Measurements from ENCODE around the gene SH3RF3.

Gene SH3RF3

DNA sequence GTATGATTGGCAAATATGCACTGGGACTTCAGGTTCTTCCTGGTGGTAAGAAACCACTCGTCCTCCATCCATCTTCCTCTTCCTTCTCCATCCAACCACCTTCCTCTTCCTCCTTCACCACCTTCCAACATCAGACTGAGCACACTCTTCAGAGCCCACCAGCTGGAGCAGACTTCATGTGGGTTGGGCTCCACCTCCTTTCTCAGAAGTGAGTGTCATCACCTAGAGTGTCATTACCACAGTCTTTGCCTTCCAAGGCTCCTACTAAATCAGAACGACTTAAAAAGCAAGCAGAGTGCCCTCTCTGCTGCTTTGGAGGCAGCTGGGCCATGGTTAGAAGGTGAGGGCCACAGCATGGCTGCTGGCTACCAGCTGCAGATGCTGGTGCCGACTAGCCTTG lies 171.6 kb downstream of the SH3RF3 start:
- no peak for DNase-seq (ENCODE audit: low read depth in 2 of 2, low spot score in 1 of 2)

DNA sequence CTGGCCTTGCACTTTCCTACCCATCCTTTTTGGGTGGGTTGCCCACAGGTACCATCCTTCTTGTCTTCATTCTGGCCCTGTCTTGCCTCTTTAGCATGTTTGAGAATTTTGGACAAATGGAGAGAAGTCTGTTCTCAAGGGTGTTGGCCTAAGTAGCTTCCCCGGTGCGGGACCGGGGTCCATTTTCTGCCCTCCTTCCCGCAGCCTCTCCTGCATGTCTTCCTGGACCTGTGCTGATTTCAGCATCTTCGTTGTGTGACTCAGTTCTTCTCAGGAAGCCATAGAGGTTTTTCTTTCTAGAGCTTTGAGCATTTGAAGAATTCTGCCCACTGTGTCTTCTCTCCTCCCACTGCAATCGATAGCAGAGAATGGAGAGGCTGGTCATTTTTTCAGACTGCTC lies 172.7 kb downstream of the SH3RF3 start:
- DNase-seq (ENCODE audit: low read depth in 2 of 2, low spot score in 1 of 2), result no peak

DNA sequence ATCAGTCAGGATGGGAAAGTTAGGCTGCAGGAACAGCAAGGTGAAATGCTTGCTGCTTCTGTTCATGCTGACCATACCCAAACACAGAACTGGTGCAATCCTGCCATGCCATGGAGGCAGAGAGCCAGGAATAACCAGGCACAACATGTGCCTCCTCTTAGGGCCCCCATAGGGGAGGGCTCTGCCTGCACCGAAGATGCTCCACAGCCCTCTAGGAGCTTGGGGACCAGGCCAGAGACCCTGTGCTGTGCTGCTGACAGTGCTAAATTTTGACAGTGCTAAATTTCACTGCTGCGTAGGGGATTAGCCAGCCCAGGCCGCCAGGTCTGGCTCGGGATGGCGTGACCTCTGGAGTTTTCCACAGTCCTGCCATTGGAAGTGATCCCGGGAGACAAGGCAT lies 173.3 kb downstream of the SH3RF3 start:
- no peak for DNase-seq (ENCODE audit: low read depth in 2 of 2, low spot score in 1 of 2)

DNA sequence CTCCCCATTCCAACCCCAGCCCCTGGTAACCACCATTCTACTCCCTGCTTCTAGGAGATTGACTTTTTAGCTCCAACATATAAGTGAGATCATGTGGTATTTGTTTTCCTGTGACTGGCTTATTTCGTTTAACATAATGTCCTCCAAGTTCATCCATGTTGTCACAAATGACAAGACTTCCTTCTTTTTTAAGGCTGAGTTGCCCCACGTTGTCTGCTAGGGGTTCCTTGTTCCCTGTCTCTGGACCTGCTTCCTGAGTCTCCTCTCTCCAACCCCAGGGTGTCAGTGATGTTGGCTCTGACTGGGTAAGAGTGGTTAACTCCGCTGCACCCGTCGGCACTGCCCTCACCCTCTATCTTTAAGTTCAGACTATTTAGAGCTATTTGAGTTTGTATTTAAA lies 175.2 kb downstream of the SH3RF3 start:
- DNase-seq (ENCODE audit: low read depth in 2 of 2, low spot score in 1 of 2), result no peak

DNA sequence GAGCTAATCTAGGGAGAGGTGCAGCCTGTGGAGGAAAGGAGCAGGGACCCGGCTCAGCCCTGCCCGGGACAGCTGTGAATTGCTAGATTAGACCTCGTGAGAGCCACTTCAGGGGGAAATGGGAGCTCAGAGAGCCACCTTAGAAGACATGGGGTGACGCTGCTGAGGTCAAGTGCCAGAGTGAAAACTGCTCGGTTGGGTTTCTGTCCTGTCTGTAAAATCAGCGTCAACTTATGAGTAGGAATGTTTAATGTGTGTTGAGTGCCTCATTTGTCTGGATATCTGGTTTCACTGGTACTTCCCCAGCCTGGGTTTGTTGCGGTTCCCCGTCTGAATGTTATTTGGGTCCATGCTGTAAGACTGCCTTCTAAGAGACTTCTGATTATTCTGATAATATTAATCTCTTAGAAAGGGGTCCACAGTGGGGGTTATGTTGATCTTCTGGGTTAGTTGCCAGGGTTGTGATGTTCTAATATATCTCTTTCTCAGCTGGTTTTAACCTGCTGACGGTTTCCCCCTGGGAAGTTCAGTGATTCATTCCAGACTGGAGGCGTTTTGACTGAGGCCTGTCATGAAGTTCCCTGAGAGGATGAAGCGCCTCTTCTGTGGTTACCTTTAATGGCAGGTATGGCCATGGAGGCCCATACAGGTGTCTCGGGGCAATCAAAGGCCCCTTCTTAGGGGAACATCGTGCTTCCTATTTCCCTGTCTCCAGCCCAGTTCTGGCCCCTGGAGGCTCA lies 175.9 kb downstream of the SH3RF3 start:
- DNase-seq (ENCODE audit: low read depth in 2 of 2, low spot score in 1 of 2), result no peak

DNA sequence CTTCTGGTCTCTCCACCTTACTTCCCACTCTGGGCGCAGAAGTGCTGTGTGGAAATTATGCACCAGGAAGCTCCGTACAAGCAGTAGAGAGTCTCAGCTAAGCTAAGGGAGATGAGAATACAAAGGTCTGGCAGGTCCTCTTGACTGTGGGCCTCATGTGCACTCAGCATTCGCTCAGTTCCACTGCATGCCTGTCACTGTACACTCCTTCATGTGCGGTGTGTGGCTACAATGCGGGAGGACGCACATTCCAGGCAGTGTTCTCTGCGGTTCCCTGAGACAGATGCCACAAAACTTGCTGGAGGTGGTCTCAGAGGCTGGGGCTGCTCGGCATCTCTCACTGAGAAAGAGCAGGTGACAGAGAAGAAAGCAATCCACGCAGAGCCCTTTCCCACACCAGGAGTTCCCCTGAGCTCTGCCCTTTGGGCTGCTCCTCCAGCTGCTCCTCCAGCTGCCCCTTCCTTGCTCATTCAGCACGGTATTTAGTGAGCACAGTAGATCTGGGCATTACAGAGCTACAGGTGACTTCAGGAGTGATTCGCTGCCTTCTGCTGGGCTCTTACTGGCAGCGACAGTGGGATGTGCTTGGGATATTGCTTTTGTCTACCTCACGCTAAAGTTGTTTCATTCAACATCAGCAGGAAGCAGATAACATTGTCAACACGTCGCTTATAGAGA lies 176.6 kb downstream of the SH3RF3 start:
- DNase-seq (ENCODE audit: low read depth in 2 of 2, low spot score in 1 of 2), result no peak

DNA sequence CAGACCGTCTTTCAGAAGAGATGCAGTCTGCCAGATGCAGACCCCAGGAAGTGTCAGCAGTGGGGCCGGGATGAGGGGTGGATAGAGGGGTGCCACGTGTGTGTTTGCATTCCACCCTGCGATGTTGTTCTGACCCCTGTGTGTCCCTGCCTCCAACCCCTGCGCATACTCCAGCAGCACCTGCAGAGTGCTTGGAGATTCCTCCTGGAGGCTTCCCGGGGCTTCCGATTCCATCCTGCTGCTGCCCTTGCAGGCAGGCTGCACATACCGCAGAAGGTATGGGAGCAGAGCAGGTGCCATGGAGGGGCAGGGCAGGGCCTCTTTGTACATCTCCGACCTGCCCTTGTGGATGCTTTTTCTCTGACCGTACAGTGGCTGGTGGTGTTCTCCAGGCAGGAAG lies 177.2 kb downstream of the SH3RF3 start:
- DNase-seq (ENCODE audit: low read depth in 2 of 2, low spot score in 1 of 2), result no peak

DNA sequence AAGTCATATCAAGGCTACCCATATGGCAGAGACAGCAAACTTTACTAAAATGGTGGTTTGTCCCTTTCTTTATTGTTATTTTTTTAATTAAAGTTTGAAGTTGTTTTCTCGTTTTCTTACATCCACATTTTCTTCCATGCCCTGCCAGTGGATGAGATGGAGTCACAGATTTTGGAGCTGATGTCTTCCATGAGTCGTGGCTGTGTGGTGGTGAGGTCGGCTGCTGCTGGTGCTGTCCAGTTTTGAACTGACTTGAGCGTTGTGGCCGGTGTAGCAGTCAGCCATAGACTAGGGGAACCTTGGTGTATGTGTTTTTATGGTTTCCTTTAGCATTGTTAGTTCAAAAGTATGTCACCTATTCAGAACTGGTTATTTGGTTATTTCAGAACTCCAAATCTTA lies 182.8 kb downstream of the SH3RF3 start:
- no peak for DNase-seq (ENCODE audit: low read depth in 2 of 2, low spot score in 1 of 2)

DNA sequence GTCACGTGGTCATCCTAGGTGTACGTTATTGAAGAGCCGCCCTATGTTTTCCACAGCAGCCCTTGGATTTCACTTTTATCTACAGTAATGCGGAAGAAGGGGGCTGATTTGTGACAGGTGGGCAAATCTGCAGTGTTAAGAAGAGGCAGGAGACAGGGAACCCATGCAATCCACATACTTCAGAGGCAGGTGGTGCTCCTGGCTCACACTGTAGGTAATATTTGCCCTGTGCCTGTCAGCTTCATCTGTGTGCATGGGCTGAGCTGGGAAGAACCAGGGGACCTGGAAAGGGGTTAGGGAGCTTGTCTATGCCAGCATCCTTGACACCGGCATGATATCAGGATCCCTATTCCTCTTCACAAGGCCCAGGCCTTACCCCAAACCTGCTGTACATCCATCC lies 183.9 kb downstream of the SH3RF3 start:
- DNase-seq (ENCODE audit: low read depth in 2 of 2, low spot score in 1 of 2), result no peak

DNA sequence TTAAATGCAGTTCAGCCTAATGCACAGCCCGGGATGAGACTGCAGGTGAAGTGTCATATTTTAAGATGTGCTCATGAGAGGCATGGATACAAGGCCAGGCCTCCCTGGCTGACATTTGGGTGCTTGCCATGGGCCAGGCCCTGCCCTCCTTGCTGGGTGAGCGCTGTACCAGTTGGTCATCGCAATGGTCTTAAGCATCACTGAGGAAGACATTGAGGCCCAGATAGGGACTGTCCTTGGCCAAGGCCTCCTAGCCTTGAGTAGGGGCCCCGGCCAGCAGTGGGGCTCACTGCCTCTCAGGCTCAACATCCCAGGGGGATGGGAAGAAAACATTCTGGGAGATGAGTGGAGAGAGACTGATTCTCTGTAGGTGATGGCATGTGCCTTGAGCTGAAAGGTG lies 184.3 kb downstream of the SH3RF3 start:
- DNase-seq (ENCODE audit: low read depth in 2 of 2, low spot score in 1 of 2), result no peak

DNA sequence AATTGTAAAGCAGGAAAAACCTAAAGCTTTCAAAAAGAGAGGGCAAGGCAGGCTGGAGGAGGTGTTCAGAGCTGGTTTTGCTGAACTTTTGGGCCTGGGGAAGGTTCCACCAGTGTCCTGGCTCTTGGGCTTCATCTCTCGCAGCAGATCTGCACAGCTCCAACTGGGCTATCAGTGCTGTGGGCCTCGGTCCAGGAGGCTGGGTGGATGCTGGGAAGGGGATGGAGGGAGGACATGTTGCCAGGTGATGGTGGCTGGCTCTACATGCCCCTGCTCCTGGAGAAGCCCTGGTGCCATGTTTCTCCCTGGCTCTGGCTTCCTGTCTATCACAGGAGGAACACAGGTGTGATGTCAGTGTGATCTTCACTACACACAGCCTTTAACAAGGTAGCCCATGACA lies 187.1 kb downstream of the SH3RF3 start:
- DNase-seq (ENCODE audit: low read depth in 2 of 2, low spot score in 1 of 2), result no peak

DNA sequence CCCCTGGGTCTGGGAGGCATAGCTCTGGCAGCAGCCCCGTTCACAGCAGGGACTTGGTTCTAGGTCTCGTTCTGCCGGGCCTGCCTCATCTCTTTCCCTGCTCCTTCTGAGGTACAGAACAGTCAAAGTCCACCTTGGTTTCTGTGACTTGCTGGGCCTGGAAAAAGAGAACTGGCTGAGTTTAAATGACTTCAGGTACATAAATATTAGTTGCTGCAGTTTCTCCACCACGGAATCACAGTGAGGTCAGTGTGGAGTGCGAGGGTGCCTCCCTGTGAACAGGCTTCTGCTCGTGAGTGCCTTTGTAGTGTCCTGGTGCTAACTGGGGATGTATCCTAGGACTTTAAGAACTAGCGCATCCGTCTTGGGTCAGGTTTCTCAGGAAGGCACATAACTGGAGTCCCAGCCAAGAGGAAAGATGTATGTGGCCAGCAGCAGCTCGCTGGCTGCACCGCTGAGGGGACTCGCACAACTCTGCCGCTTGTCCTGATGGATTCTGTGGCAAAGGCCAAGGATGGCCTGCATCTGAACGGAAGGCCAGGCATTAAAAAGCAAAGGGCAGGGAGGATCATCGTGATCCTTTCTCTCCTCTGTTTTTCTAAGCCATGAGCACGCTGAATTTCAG lies 188.6 kb downstream of the SH3RF3 start:
- no peak for DNase-seq (ENCODE audit: low read depth in 2 of 2, low spot score in 1 of 2)

DNA sequence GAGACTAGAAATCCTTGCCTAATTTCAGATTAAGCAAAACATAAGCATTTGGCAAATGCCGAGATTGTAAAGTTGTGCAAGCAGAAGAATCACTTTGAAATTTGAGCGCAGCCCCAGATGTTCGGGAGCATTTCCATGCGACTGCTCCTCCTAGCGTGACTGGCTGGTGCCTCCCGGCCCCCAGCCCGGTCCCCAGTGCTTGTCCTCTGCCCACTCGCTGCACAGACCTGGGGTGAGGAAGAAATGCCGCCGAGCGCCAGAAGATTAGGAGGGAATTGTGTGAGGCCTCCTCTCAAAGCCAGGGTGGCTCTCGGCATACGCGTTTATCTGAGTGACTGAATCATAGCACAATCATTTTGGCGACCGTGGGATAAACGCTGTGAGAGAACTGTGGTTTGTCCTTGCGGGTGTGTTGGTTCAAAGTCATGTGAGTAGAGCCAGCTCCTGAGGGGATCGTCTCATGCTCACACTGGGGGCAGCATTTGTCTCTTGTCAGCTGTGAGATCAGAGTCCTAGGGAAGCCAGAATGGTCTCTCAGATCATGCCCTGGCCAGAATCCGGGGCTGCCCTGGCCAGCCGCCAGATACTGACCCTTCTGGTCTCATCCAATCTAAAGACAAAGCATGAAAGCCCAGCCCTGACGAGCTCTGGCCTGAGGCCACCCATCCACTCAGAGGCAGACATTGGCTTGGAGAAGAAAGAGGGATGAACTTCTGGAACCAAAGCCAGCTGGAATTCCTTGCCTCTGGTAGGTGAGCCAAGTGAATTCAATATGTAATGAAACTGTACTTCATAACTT lies 189.3 kb downstream of the SH3RF3 start:
- no peak for DNase-seq (ENCODE audit: low read depth in 2 of 2, low spot score in 1 of 2)

DNA sequence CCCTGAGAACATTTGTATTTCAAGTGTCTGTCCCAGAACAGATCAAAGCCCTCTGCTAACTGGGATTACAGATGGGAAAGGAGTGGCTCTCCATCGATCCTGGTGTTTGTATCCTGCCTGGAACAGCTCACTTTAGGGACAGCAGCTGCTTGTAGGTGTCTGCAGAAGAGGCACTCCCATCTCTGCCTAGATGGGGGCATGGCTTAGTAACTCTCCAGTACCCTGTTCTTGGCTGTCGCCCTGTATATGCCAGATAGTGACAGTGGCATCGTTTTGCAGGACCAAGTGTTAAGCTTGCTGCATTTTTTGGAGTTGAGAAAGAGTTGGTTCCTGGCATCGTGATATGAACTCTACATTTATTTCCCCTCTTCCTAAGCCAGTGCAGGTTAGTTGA lies 189.9 kb downstream of the SH3RF3 start:
- no peak for DNase-seq (ENCODE audit: low read depth in 2 of 2, low spot score in 1 of 2)

DNA sequence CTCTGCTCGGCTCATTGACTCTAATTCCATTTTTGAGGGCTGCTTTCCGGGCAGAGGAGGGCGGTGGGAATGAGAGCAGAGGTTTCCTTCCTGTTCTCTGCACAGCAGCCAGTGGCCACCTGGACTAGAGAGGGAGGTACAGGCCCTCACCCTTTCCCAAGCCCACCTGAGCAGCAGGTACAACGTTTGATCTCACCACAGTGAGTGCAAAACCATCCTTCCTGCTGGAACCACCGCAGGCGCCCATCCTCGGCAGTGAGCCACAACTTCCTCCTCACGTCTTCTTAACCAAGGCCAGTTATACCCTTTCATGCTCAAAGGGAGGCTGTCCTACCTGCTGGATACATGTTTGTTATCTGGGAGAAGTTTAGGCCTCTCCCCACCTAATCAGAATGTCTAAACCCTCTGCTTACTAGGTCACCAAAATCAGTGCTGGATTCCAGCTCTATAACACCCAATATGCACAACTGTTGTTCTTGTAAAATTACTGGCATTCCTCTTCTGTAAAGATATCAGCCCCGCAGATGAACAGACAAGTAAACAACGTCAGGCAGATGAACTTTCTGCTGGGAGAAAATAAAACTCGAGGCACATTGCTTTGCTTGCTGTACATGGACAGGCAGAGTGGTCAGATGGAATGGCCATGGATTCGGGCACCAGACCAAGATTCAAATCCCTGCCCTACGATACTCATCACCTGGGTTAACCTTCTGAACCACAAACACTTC lies 191.4 kb downstream of the SH3RF3 start:
- DNase-seq (ENCODE audit: low read depth in 2 of 2, low spot score in 1 of 2), result no peak

DNA sequence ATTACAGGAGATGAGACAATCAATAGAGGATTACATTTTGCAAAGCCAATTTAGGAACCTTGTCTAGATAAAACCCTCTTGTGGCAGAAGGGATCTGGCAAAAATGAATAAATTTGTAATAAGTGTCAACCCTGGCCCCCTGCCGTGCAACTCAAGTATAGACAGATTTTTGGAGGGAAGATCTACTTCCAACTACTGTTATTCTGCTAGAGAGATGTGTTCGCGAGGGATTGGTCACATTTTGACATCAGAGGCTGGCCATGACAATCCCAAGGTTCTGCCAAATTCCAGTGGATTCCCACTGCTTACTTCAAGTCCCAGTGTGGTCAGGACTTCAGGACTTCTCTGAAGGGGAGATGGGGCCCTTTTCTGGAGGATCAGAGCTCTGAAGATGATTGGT lies 192.6 kb downstream of the SH3RF3 start:
- no peak for DNase-seq (ENCODE audit: low read depth in 2 of 2, low spot score in 1 of 2)

DNA sequence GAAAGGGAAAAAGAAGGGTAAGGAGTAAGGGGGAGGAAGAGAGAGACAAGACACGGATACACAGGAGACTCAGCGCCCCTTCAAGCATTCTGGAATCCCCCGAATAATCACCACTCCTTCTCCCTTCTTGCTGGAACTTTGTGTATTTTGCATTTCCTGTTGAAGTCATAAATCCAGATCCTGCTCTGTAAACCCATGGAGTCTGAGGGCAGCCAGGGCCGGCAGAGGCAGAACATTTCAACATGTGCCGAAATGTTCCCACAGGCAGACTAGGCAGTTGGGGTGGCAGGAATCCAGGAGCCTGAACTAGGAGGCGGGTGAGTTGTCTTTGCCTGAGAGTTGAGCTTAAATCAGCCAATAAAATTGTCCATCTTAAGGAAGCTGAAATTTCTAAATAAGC lies 193.1 kb downstream of the SH3RF3 start:
- DNase-seq (ENCODE audit: low read depth in 2 of 2, low spot score in 1 of 2), result no peak

DNA sequence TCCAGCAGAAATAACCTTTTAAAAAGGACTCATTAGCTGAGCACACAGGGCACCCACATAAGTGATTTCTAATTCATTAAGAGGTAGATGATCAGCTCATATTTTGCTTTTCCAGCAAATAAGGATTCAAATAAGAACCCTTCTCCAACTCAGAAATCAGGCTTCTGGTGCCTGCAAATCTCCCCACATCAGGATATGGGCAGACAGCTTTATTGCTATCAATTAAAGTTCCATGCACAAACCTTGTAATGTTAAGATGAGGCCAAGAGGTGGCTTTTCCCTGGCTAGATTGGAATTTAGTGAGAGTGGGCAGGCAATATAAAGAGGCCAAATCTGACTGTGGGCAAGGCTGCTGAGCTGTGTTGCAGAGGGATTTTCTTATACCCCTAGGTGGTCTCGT lies 193.6 kb downstream of the SH3RF3 start:
- no peak for DNase-seq (ENCODE audit: low read depth in 2 of 2, low spot score in 1 of 2)

DNA sequence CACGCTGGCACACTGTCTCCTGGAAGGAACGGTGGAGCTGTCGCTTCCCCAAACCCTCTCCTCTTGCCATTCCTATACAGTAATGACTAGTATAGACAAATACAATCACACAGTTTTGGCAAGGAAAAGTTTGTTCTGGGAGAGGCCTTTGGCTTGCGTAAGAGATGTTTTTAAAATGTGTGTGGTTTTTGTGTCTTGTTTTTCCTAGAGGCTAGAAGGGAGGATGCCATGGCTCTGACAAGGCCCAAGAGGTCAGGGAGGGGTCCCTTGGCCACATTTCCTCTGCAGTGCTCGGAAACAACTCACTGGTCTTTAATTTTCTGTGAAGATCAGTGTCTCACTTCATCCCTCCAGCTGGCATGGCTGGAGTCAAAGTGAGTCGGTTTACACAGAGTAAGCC lies 195.9 kb downstream of the SH3RF3 start:
- no peak for DNase-seq (ENCODE audit: low read depth in 2 of 2, low spot score in 1 of 2)

DNA sequence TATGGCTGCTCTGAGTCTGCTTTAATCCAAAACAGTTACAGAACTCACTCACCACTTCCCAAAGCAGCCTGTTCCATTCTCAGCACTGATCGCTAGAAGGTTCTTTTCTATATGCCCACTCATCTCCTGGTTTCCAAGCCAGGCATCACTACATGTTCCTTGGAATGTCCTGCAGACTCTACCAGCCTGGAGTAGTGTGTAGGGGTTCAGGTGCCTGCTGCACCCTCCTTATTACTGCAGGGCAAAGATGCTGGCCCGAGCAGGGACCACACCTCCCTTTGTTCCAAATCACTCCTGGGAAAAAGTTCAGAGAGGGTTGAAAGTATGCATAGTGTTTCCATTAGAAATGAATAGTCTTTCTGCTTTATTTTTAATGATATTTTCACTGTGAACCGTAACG lies 196.6 kb downstream of the SH3RF3 start:
- DNase-seq (ENCODE audit: low read depth in 2 of 2, low spot score in 1 of 2), result no peak

DNA sequence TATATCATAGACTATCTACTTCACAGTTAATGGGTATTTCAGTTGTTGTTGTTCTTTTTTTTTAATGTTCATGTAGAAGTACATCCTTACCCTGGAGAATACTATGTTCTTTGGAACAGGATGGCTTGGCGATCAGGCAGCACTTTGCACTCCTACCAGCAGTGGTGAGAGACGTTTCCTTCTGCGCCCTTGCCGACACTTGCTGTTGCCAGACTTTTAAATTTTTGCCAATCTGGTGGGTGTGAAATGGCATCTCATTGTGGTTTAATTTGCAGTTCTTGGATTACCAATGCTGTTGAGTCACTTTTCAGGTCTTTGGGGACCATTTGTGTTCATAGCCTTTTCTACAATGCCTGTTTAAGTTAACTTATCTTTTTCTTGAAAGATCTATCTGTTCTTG lies 197.3 kb downstream of the SH3RF3 start:
- DNase-seq (ENCODE audit: low read depth in 2 of 2, low spot score in 1 of 2), result no peak

Measured in stimulated activated CD8-positive, alpha-beta memory T cell treated with anti-CD3 and anti-CD28 coated beads, Interleukin-4, amount 100 ng/mL, for 4 hours (primary cell).